ENCODE results near the gene MYO9B. TPM values are rescaled to one million over a fixed set of nuclear protein-coding genes. Genes with fewer than 3 reads are reported as not detected.

MYO9B gene
- total and polyA plus RNA-seq, 8 donors: 56.5 to 149 (median 66.0) TPM

DNA sequence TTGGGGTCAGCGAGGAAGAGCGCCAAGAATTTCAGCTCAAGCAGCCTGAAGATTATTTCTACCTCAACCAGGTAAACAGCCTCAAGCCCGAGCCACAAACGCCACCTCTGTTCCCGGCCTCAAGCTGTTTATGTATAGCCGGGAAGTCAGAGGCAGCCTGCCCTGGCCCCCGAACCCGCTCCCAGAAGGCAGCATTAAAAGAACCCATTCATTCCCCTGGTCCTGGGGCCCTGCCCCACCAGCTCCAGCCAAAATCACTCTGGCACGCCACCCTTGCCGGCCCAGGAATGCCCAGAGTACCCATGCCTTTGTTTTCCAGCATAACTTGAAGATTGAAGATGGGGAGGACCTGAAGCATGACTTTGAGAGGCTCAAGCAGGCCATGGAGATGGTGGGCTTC is 78.4 kb downstream of the MYO9B start:
- TF ChIP-seq, protein P1, sequence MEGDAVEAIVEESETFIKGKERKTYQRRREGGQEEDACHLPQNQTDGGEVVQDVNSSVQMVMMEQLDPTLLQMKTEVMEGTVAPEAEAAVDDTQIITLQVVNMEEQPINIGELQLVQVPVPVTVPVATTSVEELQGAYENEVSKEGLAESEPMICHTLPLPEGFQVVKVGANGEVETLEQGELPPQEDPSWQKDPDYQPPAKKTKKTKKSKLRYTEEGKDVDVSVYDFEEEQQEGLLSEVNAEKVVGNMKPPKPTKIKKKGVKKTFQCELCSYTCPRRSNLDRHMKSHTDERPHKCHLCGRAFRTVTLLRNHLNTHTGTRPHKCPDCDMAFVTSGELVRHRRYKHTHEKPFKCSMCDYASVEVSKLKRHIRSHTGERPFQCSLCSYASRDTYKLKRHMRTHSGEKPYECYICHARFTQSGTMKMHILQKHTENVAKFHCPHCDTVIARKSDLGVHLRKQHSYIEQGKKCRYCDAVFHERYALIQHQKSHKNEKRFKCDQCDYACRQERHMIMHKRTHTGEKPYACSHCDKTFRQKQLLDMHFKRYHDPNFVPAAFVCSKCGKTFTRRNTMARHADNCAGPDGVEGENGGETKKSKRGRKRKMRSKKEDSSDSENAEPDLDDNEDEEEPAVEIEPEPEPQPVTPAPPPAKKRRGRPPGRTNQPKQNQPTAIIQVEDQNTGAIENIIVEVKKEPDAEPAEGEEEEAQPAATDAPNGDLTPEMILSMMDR (IDR thresholded peaks at IDR 0.05): no peak
- peaks cover 0 to 13% of the 10 kb centered on the region in 2 donors for H3K4me1 ChIP-seq
- H3K4me3 ChIP-seq: no peak overlapping the region
- ATAC-seq (no peak), DNase-seq (peak in 1 of 4 donors; percentile 59)
- H3K36me3 ChIP-seq: peaks cover 0 to 95% of the 10 kb centered on the region in 2 donors
- H3K27ac ChIP-seq: no peak overlapping the region
- H3K27me3 ChIP-seq: no peaks in the 10 kb centered on the region
- intact Hi-C loops (cut with DNase I): no loop called here
- no peaks in the 10 kb centered on the region for H3K9me3 ChIP-seq

DNA sequence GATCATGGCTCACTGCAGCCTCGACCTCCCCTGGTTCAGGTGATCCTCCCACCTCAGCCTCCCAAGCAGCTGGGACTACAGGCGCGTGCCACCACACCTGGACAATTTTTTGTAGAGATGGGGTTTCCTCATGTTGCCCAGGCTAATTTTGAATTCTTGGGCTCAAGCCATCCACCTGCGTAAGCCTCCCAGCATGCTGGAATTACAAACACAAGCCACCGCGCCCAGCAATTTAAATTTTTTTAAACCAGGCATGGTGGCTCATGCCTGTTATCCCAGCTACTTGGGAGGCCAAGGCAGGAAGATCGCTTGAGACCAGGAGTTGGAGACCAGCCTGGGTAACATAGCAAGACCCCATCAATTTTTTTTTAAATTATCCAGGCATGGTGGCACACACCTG is 79.7 kb downstream of the MYO9B start:
- TF ChIP-seq, protein P1 (IDR thresholded peaks at IDR 0.05): no peak
- no peak overlapping the region for H3K27ac ChIP-seq
- no peaks in the 10 kb centered on the region for H3K27me3 ChIP-seq
- no peaks in the 10 kb centered on the region for H3K9me3 ChIP-seq
- H3K36me3 ChIP-seq: peaks cover 0 to 95% of the 10 kb centered on the region in 2 donors
- peaks cover 0 to 10% of the 10 kb centered on the region in 2 donors for H3K4me1 ChIP-seq
- intact Hi-C loops (cut with DNase I): no loop called here
- no peak overlapping the region for H3K4me3 ChIP-seq
- DNase-seq (peak in 1 of 4 donors; percentile 38), ATAC-seq (no peak)

DNA sequence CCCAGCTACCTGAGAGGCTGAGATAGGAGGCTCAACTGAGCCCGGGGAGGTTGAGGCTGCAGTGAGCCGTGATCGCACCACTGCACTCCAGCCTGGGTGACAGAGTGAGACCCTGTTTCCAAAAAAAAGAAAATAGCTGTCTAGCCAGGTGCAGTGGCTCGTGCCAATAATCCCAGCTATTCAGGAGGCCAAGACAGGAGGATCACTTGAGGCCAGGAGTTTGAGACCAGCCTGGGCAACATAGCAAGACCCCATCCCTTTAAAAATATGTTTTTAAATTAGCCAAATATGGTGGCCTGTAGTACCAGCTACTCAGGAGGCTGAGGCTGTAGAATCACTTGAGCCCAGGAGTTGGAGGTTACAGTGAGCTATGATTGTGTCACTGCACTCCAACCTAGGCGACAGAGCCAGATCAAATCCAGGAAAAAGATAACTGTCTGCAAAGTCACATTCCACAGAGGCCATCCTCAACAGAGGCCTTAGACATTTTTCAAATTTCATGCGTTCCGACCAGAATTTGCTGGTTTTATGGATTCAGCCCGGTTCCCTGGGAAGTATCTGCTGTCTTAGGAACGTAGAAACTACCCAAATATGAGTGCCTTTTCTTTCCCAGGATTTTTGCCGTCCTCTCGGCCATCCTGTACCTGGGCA is 80.8 kb downstream of the MYO9B start:
- no peaks in the 10 kb centered on the region for H3K9me3 ChIP-seq
- intact Hi-C loops (cut with DNase I): no loop called here
- DNase-seq: peak in 1 of 4 donors; percentile 11
- no peak for ATAC-seq
- no peak overlapping the region for H3K4me3 ChIP-seq
- H3K36me3 ChIP-seq: peaks cover 0 to 99% of the 10 kb centered on the region in 2 donors
- H3K27me3 ChIP-seq: no peaks in the 10 kb centered on the region
- TF ChIP-seq, protein P1 (IDR thresholded peaks at IDR 0.05): no peak
- peaks cover 0 to 10% of the 10 kb centered on the region in 2 donors for H3K4me1 ChIP-seq
- H3K27ac ChIP-seq: peak overlapping the region in 1 of 2 donors; percentile 66

DNA sequence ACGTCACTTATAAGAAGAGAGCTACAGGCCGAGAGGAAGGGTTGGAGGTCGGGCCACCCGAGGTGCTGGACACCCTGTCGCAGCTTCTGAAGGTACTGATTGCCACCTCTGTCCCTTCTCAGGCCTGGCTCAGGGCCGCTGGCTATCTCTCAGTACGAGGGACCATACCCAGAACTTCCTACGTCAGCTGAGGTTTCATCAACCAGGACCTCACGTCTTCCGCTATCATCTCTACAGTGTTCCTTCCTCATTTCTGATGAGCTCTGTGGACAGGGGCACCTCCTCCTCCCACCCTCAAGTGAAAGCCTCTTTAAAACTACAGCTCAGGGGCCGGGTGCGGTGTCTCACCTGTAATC is 81.3 kb downstream of the MYO9B start:
- DNase-seq (peak in 2 of 4 donors; percentile 53 to 82), ATAC-seq (peak; percentile 70)
- peak overlapping the region in 1 of 2 donors; percentile 66 for H3K27ac ChIP-seq
- H3K4me3 ChIP-seq: no peak overlapping the region
- TF ChIP-seq, protein P1 (IDR thresholded peaks at IDR 0.05): no peak
- H3K36me3 ChIP-seq: peaks cover 0 to 99% of the 10 kb centered on the region in 2 donors
- H3K27me3 ChIP-seq: no peaks in the 10 kb centered on the region
- no peaks in the 10 kb centered on the region for H3K9me3 ChIP-seq
- intact Hi-C loops (cut with DNase I): no loop called here
- peaks cover 0 to 10% of the 10 kb centered on the region in 2 donors for H3K4me1 ChIP-seq

DNA sequence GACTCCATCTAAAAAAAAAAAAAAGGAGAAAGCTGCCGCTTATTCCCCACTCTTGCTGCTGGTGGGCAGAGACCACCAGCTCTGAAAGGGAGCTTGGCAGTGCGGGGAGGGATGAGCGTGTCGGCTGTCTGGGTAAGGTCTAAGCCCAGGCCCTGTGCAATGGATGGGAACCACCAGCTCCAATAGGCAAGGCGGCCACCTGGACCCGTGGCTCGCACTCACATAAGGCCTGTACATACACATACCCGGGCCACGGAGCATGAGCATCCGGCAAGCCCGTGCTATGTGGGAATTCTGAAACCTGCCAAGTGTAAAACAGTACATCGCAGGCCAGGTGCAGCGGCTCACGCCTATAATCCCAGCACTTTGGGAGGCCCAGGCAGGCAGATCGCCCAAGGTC is 83.0 kb downstream of the MYO9B start:
- peaks cover 0 to 10% of the 10 kb centered on the region in 2 donors for H3K4me1 ChIP-seq
- no peak for DNase-seq
- intact Hi-C loops (cut with DNase I): no loop called here
- H3K27ac ChIP-seq: no peak overlapping the region
- H3K9me3 ChIP-seq: peaks cover 0 to 2% of the 10 kb centered on the region in 2 donors
- peaks cover 0 to 99% of the 10 kb centered on the region in 2 donors for H3K36me3 ChIP-seq
- no peak for ATAC-seq
- no peaks in the 10 kb centered on the region for H3K27me3 ChIP-seq
- TF ChIP-seq, protein P1 (IDR thresholded peaks at IDR 0.05): no peak
- no peak overlapping the region for H3K4me3 ChIP-seq
